Measurements from ENCODE around the gene EIF2B2. TPM values are rescaled to one million over a fixed set of nuclear protein-coding genes. Genes with fewer than 3 reads are reported as not detected.

The EIF2B2 gene
- total RNA-seq, 3 donors from 2014 or later, result 61.2 to 69.4 (median 66.0) TPM

- Mint-ChIP-seq H3K36me3 (ENCODE audit: insufficient read depth) (no peaks in the 10 kb centered on the region), H3K27me3 (ENCODE audit: low read depth) (peaks cover 4% of the 10 kb centered on the region), H3K4me3 (no peak overlapping the region), H3K4me1 (ENCODE audit: low read depth) (no peaks in the 10 kb centered on the region), H3K9me3 (no peaks in the 10 kb centered on the region)
- ATAC-seq, result no peak
- DNase-seq, result no peak
These were observed 38.9 kb upstream of the EIF2B2 start for GRCh38 chr14:74963705-74964271.

DNA sequence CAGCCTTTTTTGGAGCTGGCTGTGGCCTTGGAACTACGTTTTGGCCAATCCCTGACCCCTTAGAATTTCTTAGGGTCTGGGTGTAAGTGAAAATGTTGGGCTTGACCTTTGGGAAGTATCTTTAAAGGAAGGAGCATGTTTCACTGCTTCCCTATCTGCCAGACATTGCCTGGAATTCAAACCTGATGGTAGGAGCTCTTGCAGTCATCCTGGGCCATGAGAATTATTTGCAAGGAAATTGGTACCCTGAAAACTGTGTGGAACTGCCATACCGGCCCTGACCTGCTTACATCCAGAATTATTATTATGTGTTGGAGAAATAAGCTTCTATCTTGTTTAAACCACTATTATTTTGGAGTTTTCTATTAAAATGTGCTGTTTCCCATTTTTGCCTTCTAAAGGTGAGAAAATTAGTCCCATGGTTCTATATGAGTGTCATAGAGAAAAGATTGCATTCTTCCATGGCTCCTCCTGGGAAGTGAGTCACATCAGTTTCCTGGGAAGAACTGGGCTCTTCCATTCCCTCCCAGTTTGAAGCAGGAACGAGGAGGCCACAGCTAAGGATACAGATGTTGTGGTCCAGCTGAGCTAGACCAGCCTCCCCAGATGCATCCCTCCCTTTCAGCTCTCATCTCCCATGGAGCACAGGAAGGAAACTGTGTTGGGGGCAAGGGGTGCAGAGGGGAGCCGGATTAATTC is 37.8 kb upstream of the EIF2B2 start:
- Mint-ChIP-seq H3K4me1 (ENCODE audit: low read depth) (no peaks in the 10 kb centered on the region), H3K4me3 (no peak overlapping the region), H3K36me3 (ENCODE audit: insufficient read depth) (no peaks in the 10 kb centered on the region), H3K27me3 (ENCODE audit: low read depth) (peaks cover 4% of the 10 kb centered on the region), H3K9me3 (no peaks in the 10 kb centered on the region)
- no peak for DNase-seq
- no peak for ATAC-seq

- ATAC-seq (no peak), DNase-seq (no peak)
- Mint-ChIP-seq H3K9me3 (no peaks in the 10 kb centered on the region), H3K27me3 (ENCODE audit: low read depth) (peaks cover 4% of the 10 kb centered on the region), H3K4me3 (no peak overlapping the region), H3K4me1 (ENCODE audit: low read depth) (no peaks in the 10 kb centered on the region), H3K36me3 (ENCODE audit: insufficient read depth) (no peaks in the 10 kb centered on the region)
These were observed 37.1 kb upstream of the EIF2B2 start for GRCh38 chr14:74965486-74966153.

GRCh38 chr14:74968811-74969210 is 33.9 kb upstream of the EIF2B2 start:
- no peaks in the 10 kb centered on the region for H3K27me3 Mint-ChIP-seq (ENCODE audit: low read depth)
- H3K9me3 Mint-ChIP-seq, result no peaks in the 10 kb centered on the region
- no peaks in the 10 kb centered on the region for H3K36me3 Mint-ChIP-seq (ENCODE audit: insufficient read depth)
- DNase-seq (no peak), ATAC-seq (no peak)
- no peak overlapping the region for H3K4me3 Mint-ChIP-seq
- H3K4me1 Mint-ChIP-seq (ENCODE audit: low read depth), result no peaks in the 10 kb centered on the region

DNA sequence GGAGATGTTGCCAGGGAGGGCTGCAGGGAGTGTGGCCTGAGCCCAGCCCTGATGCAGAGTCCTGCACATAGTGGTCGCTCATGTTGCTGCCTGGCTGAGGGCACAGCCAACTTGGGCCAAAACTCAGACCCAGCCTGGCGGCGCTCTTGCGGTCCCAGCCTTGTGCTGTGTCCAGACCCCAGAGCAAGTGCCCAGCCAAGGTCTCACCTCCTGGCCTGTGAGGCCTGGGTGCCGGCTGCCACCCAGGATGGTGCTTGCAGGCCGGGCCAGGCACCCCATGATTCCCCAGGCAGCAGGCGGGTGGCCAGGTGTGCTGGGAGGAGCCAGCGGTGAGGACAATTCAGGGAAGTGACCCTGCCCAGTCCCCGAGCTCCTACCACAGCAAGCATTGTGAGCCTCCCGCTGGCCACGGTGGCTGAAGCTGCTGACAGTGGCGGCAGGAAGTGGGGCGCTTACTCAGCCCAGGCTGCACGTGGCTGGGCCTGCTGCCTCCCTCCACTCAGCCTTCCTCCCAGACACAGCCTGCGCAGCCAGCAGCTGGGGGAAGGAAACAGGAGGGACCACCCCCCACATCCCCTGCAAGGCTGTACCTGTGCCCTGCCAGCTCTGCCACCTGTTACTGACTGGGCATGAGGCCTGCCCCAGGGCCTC is 29.6 kb upstream of the EIF2B2 start:
- no peaks in the 10 kb centered on the region for H3K9me3 Mint-ChIP-seq
- H3K36me3 Mint-ChIP-seq (ENCODE audit: insufficient read depth), result no peaks in the 10 kb centered on the region
- H3K4me1 Mint-ChIP-seq (ENCODE audit: low read depth), result no peaks in the 10 kb centered on the region
- DNase-seq (no peak), ATAC-seq (peak; percentile 71 to 83)
- no peaks in the 10 kb centered on the region for H3K27me3 Mint-ChIP-seq (ENCODE audit: low read depth)
- H3K4me3 Mint-ChIP-seq, result no peak overlapping the region

GRCh38 chr14:74973905-74974363 is 28.8 kb upstream of the EIF2B2 start:
- Mint-ChIP-seq H3K36me3 (ENCODE audit: insufficient read depth) (no peaks in the 10 kb centered on the region), H3K4me1 (ENCODE audit: low read depth) (no peaks in the 10 kb centered on the region), H3K9me3 (no peaks in the 10 kb centered on the region), H3K27me3 (ENCODE audit: low read depth) (no peaks in the 10 kb centered on the region), H3K4me3 (no peak overlapping the region)
- no peak for DNase-seq
- no peak for ATAC-seq

DNA sequence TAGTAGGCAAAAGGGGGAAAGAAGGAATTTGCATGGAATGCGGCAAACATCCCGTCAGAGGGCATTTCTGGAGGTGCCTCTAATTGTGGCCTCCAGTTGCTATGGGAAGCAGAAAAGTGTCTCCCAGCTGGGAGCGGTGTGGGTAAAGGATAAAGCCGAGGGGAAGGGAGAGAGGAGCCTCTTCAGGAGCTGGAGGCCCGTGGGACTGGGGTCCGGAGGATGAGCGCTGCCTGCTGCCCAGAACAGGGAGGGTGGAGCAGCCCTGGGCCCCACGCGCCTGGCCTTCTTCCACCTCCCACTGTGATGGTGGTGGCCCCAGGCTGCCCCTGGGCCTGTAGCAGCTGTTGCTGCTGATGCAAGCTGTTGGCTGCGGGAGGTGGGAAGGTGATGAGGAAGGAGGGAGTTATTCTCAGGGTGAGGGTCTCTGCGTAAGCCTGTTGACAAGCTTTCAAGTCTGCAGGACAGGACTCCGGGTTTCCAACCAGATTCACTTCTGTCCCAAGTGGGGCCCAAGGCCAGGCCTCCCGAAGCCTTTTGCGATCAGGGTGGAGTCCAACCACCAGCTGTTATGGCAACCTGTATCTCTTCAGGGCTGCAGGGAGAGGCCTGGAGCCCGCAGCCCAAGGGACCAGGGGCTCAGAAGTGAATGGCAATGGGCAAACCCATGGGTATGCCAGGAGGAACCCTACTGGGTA is 28.2 kb upstream of the EIF2B2 start:
- H3K27me3 Mint-ChIP-seq (ENCODE audit: low read depth), result no peaks in the 10 kb centered on the region
- no peaks in the 10 kb centered on the region for H3K36me3 Mint-ChIP-seq (ENCODE audit: insufficient read depth)
- ATAC-seq (no peak), DNase-seq (no peak)
- no peak overlapping the region for H3K4me3 Mint-ChIP-seq
- no peaks in the 10 kb centered on the region for H3K4me1 Mint-ChIP-seq (ENCODE audit: low read depth)
- H3K9me3 Mint-ChIP-seq, result no peaks in the 10 kb centered on the region

DNA sequence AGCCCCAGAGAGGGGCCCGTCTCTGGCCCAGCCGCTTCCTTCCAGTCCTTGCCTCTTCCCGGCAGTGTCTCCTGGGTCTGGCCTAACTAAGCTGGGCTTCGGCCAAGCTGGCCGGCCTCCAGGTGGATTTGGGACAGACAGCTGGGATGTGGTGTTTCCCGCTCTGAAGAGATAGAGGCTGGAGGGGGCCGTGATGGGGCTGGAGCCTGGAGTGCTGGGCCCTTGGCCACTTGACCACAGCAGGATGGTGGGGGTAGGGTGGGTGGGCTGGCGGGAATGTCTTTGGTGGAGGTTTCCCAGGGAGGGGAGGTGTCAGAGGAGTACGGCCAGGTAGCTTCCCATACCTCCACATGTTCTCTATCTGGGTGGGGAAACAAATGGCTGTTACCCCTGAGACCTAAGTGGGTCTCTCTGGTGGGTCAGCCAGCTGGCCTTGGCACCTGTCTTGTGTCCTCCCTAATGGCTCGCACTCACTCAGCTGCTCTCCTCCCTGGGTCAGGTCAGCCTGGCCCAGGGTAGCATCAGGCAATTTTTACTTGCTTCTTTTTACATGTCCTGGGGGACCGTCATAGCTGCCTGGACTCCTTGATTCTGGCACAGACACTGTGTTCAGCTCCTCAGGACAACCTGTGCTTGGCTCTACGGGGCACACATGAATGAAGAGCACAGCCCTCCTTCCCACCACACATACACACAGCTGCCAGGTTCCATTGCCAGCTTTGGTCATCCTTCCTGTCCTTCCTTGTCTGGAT is 27.5 kb upstream of the EIF2B2 start:
- no peaks in the 10 kb centered on the region for H3K27me3 Mint-ChIP-seq (ENCODE audit: low read depth)
- H3K4me1 Mint-ChIP-seq (ENCODE audit: low read depth), result no peaks in the 10 kb centered on the region
- DNase-seq (no peak), ATAC-seq (no peak)
- H3K9me3 Mint-ChIP-seq, result no peaks in the 10 kb centered on the region
- no peaks in the 10 kb centered on the region for H3K36me3 Mint-ChIP-seq (ENCODE audit: insufficient read depth)
- H3K4me3 Mint-ChIP-seq, result no peak overlapping the region

- no peaks in the 10 kb centered on the region for H3K4me1 Mint-ChIP-seq (ENCODE audit: low read depth)
- no peak for DNase-seq
- ATAC-seq, result no peak
- H3K27me3 Mint-ChIP-seq (ENCODE audit: low read depth), result no peaks in the 10 kb centered on the region
- no peaks in the 10 kb centered on the region for H3K9me3 Mint-ChIP-seq
- no peak overlapping the region for H3K4me3 Mint-ChIP-seq
- H3K36me3 Mint-ChIP-seq (ENCODE audit: insufficient read depth), result no peaks in the 10 kb centered on the region
These were observed 26.2 kb upstream of the EIF2B2 start for GRCh38 chr14:74976264-74977113.

GRCh38 chr14:74977164-74977900 is 25.4 kb upstream of the EIF2B2 start:
- no peak for ATAC-seq
- H3K4me1 Mint-ChIP-seq (ENCODE audit: low read depth), result no peaks in the 10 kb centered on the region
- no peaks in the 10 kb centered on the region for H3K27me3 Mint-ChIP-seq (ENCODE audit: low read depth)
- no peaks in the 10 kb centered on the region for H3K36me3 Mint-ChIP-seq (ENCODE audit: insufficient read depth)
- H3K4me3 Mint-ChIP-seq, result no peak overlapping the region
- no peak for DNase-seq
- H3K9me3 Mint-ChIP-seq, result no peaks in the 10 kb centered on the region

DNA sequence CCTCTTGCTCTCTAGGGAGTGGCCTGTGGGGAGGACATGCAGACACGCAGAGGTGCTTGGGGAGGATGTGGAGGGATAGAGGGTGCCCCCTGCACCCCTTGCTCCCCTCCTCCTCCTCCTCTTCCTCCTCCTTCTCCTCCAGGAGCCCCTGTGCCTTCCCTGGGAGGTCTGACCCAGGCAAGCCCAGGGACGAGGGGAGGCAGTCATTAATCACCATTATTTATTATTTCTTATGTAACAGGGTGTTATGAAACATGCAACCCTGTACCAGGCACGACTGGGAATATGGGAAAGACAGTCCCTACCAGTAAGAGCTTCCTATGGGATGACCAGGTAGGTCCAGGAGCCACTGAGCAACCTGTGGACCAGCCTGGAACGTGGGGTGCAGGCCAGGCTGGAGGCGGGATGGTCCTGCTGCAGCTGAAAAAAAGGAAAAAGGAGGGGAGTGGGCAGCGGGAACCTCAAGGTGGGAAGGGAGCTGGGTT is 24.8 kb upstream of the EIF2B2 start:
- H3K4me3 Mint-ChIP-seq, result no peak overlapping the region
- H3K9me3 Mint-ChIP-seq, result no peaks in the 10 kb centered on the region
- no peaks in the 10 kb centered on the region for H3K36me3 Mint-ChIP-seq (ENCODE audit: insufficient read depth)
- H3K27me3 Mint-ChIP-seq (ENCODE audit: low read depth), result no peaks in the 10 kb centered on the region
- ATAC-seq (no peak), DNase-seq (no peak)
- H3K4me1 Mint-ChIP-seq (ENCODE audit: low read depth), result no peaks in the 10 kb centered on the region

DNA sequence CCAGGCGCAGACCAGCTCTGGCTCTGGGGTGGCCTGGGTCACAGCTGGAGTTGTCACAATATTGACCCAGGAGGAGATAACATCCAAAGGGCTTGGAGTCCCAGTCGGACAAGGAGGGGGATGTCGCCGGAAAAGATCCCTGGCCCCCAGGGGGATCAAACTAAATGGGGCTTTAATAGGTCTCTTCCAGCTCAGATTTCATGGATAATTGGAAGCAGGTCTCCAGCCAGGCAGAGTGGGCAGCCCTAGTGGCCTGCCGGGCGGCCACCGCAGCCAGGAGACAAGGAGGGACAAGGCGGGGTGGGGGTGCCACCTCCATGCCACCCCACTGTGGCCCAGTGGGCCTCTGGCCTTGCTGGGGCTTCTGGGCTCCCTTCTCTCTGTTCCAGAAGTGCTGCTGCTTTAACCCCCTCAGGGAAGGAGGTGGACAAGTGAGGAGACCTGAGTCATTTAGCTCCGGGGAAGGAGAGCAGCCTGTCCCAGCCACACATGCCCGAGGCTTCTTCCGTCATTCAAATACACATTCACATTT is 24.2 kb upstream of the EIF2B2 start:
- DNase-seq (no peak), ATAC-seq (no peak)
- Mint-ChIP-seq H3K27me3 (ENCODE audit: low read depth) (no peaks in the 10 kb centered on the region), H3K4me1 (ENCODE audit: low read depth) (no peaks in the 10 kb centered on the region), H3K36me3 (ENCODE audit: insufficient read depth) (no peaks in the 10 kb centered on the region), H3K4me3 (no peak overlapping the region), H3K9me3 (no peaks in the 10 kb centered on the region)
